ENCODE measurements around the gene GPSM1.

GPSM1 gene

GRCh38 chr9:136300866-136301265 lies 26.5 kb upstream of the GPSM1 start:
- no peak for DNase-seq (ENCODE audit: extremely low read depth, low read depth)
- H3K4me3 ChIP-seq (replicated peaks; ENCODE audit: low read depth, low read length): no peak overlapping the region
- no peak for TF ChIP-seq CTCF (IDR thresholded peaks at IDR 0.05; ENCODE audit: low read depth, low read length, missing control alignments)

- no peak for TF ChIP-seq CTCF (IDR thresholded peaks at IDR 0.05; ENCODE audit: low read depth, low read length, missing control alignments)
- no peak overlapping the region for H3K4me3 ChIP-seq (replicated peaks; ENCODE audit: low read depth, low read length)
- DNase-seq (ENCODE audit: extremely low read depth, low read depth): no peak
Measured at GRCh38 chr9:136302527-136302926, 24.8 kb upstream of the GPSM1 start.

GRCh38 chr9:136303066-136303824 lies 24.1 kb upstream of the GPSM1 start:
- no peak for TF ChIP-seq CTCF (IDR thresholded peaks at IDR 0.05; ENCODE audit: low read depth, low read length, missing control alignments)
- no peak for DNase-seq (ENCODE audit: extremely low read depth, low read depth)
- H3K4me3 ChIP-seq (replicated peaks; ENCODE audit: low read depth, low read length): no peak overlapping the region

GRCh38 chr9:136303825-136304416 lies 23.4 kb upstream of the GPSM1 start, which contains the start of gene CCDC187:
CCDC187 (minus strand) TSS chr9:136304094; CDS start chr9:136303830, 264 bp downstream.
- H3K4me3 ChIP-seq (replicated peaks; ENCODE audit: low read depth, low read length): no peak within 1 kb of the TSS
- TF ChIP-seq CTCF (IDR thresholded peaks at IDR 0.05; ENCODE audit: low read depth, low read length, missing control alignments): no peak

GRCh38 chr9:136304456-136304855 lies 22.9 kb upstream of the GPSM1 start:
- DNase-seq (ENCODE audit: extremely low read depth, low read depth): no peak
- no peak overlapping the region for H3K4me3 ChIP-seq (replicated peaks; ENCODE audit: low read depth, low read length)
- no peak for TF ChIP-seq CTCF (IDR thresholded peaks at IDR 0.05; ENCODE audit: low read depth, low read length, missing control alignments)

More at GRCh38 chr9:136303825-136304416, 23.4 kb upstream of the GPSM1 start, which contains the start of gene CCDC187:
- no peak for DNase-seq (ENCODE audit: extremely low read depth, low read depth)

- no peak overlapping the region for H3K4me3 ChIP-seq (replicated peaks; ENCODE audit: low read depth, low read length)
- TF ChIP-seq CTCF (IDR thresholded peaks at IDR 0.05; ENCODE audit: low read depth, low read length, missing control alignments): no peak
- DNase-seq (ENCODE audit: extremely low read depth, low read depth): no peak
Measured at GRCh38 chr9:136304981-136305380, 22.4 kb upstream of the GPSM1 start.

Data from HFF-Myc (cell line).